ENCODE measurements around the gene TECTB.
A peak's percentile ranks its signal among the peaks of the same experiment; 100 is the strongest.

TECTB gene

DNA sequence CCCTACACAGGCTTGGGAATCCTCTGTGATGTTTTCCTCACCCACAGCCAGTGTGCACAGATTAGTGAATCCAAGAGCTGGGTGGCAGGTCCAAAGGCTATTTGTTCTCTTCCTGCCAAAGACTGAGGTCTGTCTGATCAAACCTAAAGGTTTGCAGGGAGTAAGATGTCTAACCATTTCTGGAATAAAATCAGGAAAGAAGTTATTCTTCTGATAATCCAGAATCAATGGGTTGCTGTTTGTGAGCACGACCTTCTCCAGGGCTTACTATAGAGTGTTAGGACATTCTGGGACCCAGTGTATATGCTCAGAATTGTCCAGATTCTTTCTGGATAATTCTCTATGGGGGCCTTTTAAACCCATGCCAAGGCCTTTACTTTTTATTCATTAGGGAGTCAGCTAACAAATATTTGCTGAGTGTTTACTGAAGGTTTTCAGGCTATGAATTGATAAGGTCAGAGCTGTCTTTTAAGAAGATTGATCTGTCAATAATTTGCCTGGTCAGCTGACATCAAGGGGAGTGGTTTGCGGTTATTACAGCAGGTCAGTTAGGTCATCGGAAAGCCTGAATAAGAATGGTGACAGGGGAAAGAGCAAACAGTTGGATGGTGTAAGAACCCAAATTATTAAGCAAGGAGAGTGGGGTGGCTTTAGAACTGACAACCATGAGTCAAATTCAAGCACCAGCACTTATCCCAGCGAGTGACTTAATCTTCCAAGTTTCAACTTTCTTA is 7.5 kb upstream of the TECTB start:
- DNase-seq (ENCODE audit: low spot score): no peak

DNA sequence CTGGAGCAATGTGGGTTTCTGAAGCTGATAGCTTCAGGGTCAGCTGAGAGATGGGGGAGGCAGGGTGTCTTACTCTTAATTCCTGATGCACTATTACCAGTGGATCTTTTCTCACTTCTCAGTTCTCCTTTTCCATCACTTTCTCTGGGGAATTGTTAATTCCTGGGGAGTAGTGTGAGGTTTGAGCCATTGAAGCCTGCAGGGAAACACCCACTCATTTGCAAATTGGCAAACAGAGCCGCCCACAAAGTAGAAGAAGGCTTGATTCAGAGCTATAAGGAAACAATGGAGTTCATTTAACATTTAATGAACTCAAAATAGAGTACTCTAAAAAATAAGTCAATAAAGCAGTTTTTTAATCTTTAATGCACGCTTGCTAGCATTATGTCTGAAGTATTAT is 4.3 kb upstream of the TECTB start:
- DNase-seq (ENCODE audit: low spot score): no peak

DNA sequence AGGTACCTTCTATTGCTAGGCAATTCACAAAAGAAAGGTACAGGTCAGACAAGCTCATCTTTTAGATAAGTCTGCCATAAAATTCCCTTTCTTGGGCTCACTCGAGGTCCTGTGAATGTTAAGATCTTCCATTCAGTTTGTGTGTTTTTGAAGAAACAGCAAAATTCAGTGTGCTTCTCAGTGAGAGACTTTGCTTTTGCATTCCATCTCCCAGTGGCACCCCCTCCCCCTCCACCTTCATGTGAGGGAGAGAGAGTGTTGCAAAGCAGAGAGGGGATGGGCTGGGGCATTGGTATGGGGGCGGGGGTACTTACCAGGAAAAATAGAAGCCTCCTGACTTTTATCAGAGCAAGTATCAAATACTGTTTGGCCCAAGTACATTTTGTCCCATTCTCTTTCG is 3.8 kb upstream of the TECTB start:
- no peak for DNase-seq (ENCODE audit: low spot score)

DNA sequence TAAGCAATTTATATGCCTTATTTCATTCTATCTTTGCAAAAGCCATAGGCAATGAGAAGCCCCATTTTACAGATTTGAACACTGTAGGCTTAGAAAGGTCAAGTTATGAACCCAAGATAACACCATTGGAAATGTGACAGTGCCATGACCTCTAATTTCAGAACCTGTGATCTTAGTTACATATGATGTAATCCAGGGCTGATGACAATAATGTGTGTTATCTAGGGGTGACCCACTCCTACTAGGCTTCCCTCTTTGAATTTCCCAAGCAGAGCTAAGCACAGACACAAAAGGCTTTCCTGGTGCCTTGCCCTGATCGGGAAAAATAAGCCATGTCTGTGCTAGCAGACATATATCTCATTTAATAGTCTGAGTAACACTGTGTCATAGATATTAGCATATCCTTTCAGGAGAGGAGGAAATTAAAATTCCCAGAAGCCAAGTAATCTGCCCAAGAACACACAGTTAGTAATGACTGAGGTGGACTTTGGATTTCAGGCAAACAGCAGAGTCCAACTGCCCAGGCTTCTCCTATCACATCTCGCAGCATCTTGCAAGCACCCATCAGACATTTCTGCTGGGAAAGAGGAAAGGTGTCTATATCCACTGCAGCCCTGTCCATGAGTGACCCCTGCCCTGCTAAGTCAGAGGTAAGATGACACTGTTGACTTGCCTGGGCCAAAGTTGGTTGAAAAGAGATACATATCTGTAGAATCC is 2.8 kb upstream of the TECTB start:
- DNase-seq (ENCODE audit: low spot score): no peak

DNA sequence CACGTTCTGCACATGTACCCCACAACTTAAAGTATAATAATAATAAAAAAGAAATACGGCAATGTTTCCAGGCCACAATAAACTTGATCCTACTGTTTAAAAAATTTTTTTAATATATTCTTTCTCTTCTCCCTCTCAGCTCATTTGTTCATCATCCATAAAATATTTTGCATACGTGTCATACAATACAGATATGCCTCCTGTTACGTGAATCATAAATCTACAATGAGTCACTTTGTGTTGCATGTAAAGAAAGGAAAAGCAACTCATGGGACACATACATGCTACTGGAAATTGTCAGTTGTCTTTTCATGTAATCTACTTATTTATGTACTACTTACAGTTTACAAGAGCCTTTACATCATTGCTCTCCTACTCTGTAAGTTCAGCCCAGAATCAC is 1.1 kb upstream of the TECTB start:
- no peak for DNase-seq (ENCODE audit: low spot score)

DNA sequence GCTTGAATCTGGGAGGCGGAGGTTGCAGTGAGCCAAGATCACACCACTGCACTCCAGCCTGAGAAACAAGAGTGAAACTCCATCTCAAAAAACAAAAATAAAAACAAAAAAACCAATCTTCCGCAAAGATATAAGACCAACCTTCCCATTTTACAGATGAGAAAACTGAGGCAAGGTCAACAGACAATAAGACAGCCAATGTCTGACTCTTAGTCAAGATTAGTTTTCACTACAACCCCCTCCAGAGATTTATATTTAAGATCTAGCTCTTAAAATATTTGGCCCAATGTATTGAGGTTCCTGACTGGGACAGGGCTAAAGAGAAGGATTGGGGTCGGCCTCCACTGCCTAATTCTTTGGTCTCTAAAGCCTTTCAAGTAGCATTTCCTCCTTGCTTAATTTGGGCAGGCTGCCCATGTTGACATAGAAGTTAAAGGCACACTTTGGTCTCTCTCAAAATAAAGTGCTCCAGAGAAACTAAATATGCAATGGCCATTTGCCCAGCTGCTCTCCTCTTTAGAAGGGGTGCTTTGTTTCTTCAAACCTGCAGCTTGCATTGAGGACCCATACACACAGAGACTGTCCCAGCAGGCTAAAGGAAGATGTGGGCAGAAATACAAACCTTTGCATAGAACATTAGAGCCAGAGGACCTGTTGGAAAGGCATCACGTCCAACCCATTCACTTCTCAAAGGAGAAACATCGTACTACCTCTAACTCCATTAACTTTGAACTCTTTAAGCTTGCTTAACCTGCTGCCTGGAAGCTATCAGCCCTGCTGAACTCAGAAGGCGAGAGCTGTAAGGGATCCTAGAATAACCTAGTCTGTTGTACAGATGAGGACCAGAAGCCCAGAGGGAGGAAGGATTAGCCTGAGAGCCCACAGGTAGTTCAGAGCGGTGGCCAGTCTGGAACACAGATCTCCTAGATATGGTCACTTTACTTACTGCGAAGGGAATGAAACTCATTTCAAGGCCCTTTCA is 3.9 kb downstream of the TECTB start:
- DNase-seq (ENCODE audit: low spot score): no peak

DNA sequence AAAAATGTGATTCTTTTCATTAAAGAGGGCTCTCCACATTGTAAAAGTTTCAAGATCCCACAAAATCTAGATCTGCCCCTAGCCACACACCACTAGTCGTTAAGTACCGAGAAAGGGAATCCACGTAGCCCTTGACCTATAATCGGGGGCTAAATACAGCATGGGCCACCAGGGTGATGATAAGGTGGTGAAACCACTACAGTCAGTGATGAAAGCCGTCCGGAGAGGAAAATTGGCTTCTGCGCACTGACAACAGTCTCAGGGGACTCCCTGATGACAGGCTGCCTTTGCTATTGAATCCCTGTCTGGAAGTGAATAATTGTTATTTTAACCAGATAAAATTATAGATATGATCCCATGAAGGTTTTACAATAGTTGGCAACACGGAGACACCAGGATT is 4.6 kb downstream of the TECTB start:
- DNase-seq (ENCODE audit: low spot score): no peak

DNA sequence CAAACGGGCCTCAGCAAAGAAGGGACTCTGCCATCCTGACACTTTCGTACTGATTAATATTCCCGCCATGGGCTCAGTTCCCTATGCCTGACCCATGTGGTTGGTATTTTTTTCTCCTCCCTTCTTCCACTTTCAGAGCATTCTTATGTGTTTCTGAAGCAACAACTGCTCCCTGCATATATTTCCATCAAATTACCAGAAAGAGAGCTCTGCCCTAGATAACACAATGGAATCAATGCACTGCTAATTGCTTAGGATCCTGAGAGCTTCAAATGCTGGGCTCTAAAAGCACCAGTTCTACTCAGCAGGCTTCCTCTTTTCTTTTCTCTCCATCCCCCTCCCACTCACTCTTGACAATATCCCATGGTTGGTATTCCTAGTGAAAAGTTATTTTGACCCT is 5.3 kb downstream of the TECTB start:
- DNase-seq (ENCODE audit: low spot score): no peak

DNA sequence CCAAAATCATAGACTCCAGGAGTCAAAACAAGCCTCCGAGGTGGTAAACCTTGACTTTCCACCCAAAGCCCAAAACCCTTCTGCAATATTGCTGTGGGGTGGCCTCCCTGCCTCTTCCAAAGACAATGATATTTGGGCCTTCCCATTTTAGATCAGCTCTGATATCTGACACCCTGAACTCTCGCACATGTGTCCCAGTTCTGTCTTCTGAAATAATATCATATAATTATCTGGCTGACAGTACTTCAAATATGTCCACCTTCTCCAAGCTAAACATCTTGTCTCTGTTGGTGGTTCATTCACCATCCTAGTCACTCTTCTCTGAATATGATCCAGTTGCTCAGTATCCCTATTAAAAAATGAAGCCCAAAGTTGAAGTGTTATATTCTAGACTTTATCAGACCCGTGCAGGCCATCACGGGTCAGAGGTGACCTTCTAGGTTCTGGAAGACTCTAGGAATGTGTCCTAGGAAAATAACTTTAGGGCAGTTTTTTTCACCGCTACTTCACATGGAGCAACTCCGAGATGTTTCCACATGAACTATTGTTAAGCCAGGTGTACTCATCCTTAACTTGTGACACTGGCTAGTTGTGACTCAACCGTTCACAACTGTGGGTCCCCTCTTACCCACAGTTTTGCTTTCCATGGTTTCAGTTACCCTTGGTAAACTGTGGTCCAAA is 6.3 kb downstream of the TECTB start:
- DNase-seq (ENCODE audit: low spot score): no peak

DNA sequence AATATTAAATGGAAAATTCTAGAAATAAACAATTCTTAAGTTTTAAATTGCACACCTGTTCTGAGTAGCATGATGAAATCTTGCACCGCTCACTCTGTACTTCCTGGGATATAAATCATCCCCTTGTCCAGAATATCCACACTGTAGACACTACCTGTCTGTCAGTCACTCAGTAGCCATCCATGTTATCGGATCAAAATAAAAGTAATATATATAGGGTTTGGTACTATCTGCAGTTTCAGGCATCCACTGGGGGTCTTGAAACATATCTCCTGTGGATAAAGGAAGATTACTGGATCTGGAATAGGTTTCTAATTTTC is 6.8 kb downstream of the TECTB start:
- no peak for DNase-seq (ENCODE audit: low spot score)

DNA sequence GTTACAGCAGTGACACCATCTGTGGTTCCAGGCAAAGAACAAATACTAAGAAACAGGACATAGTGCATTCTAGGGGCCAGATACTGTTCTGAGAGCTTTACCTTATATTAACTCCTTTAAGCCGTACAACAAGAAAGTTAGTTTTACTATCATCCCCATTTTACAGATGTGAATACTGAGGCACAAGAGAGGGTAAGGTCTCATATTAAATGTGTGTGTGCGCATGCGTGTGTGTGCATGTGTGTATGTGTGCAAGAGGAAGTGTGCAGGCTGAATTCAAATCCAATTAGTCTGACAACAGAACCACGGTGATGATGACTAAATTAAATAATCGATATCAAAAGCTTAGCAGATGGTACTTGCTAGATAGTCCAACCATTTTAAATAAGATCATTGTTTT is 11.0 kb downstream of the TECTB start:
- no peak for DNase-seq (ENCODE audit: low spot score)

DNA sequence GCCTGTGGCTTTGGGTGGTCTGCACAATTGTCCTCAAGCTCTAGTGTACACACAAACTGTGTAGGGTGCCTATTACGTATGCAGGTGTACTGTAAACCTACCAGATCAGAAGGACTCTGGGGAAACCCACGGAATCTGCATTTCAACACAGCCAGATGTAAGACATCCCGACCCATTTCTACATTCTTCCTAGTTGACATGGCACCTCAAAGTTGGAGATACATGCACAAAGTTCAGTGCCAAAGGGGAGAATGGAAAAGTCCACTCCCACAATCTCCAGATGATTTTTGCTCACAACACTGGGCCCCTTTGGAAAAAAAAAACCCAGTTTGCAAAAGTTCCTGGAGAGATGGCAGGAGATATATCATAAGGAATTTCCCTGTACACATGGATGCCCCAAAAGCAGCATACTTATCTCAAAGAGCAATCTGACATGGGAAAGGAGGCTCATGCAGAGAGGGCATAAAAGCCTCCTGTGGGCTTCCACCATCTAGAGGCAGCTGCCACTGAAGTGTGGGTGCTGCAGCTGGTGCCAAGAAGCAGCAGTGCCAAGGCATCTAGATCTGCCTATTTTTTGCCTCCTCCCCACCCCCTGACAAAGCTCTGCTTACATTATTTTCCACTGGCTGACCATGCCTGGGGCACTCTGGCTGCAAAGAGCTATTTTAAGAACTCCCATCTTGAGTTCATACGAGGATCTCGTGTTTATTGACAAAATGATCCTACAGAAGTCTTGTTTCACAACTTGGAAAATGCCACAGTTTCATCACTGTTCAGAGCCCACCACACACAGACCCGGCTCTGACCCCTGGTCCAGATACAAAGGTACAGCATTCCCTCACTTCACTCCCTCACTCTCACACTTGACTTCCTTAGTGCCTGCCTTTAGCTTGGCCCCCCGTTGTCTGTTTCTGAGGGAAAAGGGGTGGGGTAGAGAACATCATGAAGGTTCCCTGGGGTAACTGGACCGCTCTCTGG is 12.9 kb downstream of the TECTB start:
- no peak for DNase-seq (ENCODE audit: low spot score)

DNA sequence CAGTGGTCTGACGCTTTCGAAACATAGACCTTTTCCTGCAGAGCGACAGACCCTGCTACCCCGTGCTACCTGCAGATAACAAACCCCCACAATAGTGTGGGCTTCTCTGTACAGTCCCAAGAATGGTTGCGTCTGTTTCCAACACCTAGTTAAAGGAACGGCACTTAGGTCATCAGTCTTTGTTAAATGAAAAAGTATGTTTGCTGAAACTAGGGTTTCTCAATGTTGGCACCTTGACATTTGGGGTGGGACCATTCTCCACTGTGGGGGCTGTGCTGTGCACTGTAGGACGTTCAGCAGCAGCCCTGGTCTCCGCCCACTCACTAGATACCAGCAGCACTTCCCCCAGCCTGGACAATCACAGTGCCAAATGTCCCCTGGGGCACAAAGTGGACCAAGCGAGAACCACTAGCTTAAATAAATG is 13.7 kb downstream of the TECTB start:
- no peak for DNase-seq (ENCODE audit: low spot score)

DNA sequence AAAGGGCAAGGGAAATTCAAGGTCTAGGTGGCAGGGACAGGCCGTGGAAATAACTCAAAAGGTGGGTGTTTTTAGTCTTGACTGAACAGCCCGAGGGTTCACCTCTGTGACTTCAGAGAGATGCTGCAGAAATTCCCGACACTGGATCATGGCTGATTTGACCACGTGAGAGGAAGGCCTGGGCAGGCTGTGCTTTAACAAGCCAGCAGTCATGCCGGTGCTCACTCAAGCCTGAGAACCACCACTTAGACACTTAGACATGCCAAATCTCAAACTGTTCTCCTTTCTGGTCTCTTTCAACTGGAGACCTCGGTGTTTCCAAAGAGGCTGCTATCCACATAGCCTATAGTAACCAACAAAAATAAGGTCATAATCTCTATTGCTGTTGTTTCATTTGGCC is 15.4 kb downstream of the TECTB start:
- no peak for DNase-seq (ENCODE audit: low spot score)

DNA sequence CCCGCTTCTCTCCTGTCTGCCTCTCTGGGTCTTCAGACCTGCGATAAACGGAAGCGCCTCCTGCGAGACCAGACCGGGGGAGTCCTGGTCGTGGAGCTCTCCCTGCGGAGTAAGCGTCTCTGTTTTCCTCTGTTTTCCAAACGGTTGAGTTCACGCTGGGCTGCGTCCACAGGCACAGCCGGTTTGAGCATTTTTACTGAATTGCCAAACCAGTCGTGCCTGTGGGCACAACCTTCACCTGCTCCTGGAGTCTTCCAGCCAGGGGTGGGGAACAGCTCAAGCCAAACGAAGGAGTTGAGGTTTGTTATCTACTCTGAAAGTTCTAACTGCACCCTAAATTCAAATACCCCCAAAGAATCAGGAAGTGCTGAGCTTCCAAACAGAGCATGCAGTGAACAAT is 16.3 kb downstream of the TECTB start:
- DNase-seq (ENCODE audit: low spot score): no peak

DNA sequence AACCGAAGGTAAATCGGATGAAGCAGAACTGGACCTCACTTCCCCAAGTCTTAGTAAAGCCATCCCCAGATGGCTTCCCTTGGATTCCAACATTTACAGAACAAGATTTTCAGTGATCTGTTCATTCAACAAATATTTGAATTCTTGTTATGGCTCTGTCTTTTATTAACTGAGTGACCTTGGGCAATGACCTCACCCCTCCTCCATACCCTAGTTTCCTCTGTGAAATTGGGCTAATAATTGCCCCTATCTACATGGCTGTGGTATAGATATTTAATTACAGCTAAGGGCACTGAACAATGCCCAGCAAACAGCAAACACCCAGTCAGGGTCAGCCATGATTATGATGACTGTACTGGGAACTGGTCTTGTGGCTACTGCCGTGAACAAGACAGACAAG is 19.1 kb downstream of the TECTB start:
- no peak for DNase-seq (ENCODE audit: low spot score)

DNA sequence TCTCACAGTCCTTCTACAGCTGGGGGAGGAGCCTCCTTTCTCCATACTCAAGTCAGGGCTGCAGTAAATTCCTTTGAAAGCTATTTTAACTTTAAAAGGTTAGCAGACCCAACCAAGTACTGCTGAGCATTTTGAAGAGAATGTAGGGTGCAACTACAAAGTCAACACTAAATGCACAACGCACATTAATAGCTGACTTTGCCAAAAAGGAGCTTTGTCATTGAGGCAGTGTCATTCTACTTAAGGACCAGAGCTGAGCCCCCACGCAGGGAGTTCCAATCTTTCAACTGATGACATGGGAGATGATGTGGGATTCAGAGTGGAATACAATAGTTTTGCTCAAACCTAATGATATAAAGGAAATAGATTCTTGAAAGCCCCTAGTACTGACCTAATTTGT is 20.3 kb downstream of the TECTB start:
- no peak for DNase-seq (ENCODE audit: low spot score)

DNA sequence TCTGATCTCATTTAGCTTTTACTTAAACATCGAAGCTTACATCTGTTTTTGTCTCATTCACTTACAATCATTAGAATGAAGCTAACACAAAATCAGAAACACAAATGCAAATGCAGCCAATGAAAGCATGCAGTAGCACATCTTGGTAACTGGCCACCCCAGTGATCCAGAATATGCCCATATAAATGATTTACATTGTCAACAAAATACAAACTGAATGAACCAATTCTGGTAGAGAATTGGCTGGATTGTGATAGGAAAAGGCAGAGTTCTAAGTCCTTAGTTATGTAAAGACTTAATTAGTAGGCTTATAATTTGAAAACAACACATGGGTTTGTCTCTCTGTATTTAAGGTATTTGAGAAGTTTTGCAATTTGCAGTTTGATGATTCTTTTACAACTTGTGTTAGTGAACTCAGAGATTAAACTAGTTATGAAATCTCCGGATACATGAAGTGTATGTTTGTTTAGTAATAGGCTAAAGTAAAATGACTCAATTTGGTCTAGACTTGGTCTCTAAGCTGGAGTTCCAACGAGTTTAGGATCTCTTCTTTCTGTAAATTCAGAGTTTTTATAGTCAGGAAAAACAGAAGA is 21.2 kb downstream of the TECTB start:
- DNase-seq (ENCODE audit: low spot score): no peak

DNA sequence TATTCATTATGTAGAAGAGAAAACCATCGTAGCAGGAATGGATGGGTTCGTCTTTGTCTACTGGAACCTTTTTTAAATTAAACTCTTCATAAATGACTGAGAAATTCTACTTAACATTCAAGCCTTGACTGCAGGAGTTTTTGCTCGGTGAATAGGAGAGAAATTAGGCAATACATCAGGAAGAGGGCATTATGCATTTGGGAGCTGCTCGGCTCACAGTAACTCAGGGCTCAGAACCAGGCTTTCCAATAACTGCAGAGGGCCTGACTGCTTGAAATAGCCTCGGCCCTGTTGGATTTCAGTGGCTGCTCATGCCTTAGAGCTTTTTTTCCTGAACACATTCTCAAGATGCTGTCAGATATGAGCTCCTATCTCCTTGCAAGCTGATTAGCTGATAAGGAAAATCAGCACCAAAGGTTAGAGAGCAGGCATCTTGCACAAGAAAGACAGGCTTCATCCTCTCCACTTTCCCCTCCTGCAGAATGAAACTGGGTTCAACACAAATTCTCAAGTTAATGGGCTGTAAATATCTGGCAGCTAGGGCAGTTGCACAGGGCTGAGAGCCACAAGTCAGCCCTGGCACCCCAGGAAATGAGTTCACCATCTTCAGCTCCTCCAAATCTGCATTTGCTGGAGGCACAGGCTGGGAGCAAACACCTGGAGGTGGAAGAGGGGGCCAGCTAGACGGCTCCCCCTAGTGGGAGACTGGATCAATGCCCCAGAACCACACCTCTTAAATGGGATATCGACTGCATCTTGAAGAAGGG is 24.3 kb downstream of the TECTB start:
- peak; percentile 2 for DNase-seq (ENCODE audit: low spot score)

DNA sequence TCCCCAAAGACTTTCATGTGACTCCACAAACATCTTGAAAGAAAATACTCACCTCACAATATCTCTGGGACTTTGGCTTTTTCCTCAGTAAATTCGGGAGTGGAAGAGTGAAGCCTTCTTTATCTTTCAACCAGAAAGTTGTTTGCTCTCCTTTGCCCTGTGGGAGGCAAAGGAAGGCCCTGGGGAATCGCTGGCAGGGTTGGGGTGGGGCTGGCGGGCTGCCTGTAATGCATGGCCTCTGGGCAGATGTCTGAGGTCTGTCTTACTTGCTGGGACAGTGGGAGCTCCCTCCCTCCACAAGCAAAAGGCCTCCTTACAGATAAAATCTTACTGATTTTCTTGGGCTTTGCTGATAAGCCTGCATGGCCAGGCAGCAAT is 24.9 kb downstream of the TECTB start:
- DNase-seq (ENCODE audit: low spot score): no peak
